Right atrium auricular region (tissue), 2 donors: ENCODE data around the gene TXNRD2. TPM values are rescaled to one million over a fixed set of nuclear protein-coding genes. Genes with fewer than 3 reads are reported as not detected.

Experiments used
- DNase-seq: peaks from one replicate; pipeline ENCODE4 v3.0.0-alpha.2; 2019; ENCODE audit warnings: low spot score
- H3K27ac ChIP-seq, 2 donors: fragments of 200-600 bp; sonication (generic); 1 replicate in 1 of 2; 2 replicates in 1 of 2; pipeline ENCODE4 v1.5.1; 2016 to 2019
- H3K27me3 ChIP-seq, 2 donors: fragments of 200-600 bp; sonication (generic); one replicate each; pipeline versions ENCODE4 v1.5.1 to v1.6.0; 2017 to 2019
- H3K36me3 ChIP-seq: fragments of 200-600 bp; sonication (generic); one replicate; pipeline ENCODE4 v1.5.1; 2016
- H3K4me1 ChIP-seq, 2 donors: fragments of 200-600 bp; sonication (generic); one replicate each; pipeline versions ENCODE4 v1.5.1 to v1.6.0; 2017 to 2019
- H3K4me3 ChIP-seq, 2 donors: fragments of 200-600 bp; sonication (generic); 1 replicate in 1 of 2; 2 replicates in 1 of 2; pipeline ENCODE4 v1.5.1; 2017 to 2019; ENCODE audit warnings: mild to moderate bottlenecking in 1 of 2, moderate library complexity in 1 of 2
- H3K9me3 ChIP-seq, 2 donors: fragments of 200-600 bp; sonication (generic); one replicate each; pipeline ENCODE4 v1.5.1; 2019
- CTCF ChIP-seq, 2 donors: fragments of 200-600 bp; sonication (generic); IDR thresholded peaks; one replicate each; pipeline ENCODE4 v1.5.1; 2019; ENCODE audit warnings: antibody characterized with exemption in 2 of 2
- total RNA-seq, 2 donors: library from RNA; depleted of rRNA; stranded (reverse); fragments of >200 nt; gene quantifications; one replicate each; pipeline ENCODE4 v1.1.0, GENCODE V29; 2016

TXNRD2 gene
- total RNA-seq, 2 donors from 2014 or later, result 16.2 to 18.4 TPM

GRCh38 chr22:19880786-19881569 is 60.6 kb downstream of the TXNRD2 start:
- Histone ChIP-seq H3K36me3 (peaks cover 10% of the 10 kb centered on the region), H3K27ac (no peak overlapping the region), H3K4me3 (peak overlapping the region in 1 of 2 donors; percentile 13), H3K9me3 (no peaks in the 10 kb centered on the region), H3K27me3 (no peaks in the 10 kb centered on the region), H3K4me1 (peaks cover 0 to 25% of the 10 kb centered on the region in 2 donors)
- TF ChIP-seq CTCF (IDR thresholded peaks at IDR 0.05), result no peak
- peak; percentile 72 for DNase-seq

- Histone ChIP-seq H3K36me3 (peaks cover 10% of the 10 kb centered on the region), H3K4me1 (peaks cover 0 to 33% of the 10 kb centered on the region in 2 donors), H3K9me3 (no peaks in the 10 kb centered on the region), H3K27ac (no peak overlapping the region), H3K27me3 (no peaks in the 10 kb centered on the region), H3K4me3 (no peak overlapping the region)
- no peak for TF ChIP-seq CTCF (IDR thresholded peaks at IDR 0.05)
- DNase-seq, result no peak
Observed at GRCh38 chr22:19879992-19880785, 61.4 kb downstream of the TXNRD2 start.

- Histone ChIP-seq H3K36me3 (peaks cover 10% of the 10 kb centered on the region), H3K27me3 (no peaks in the 10 kb centered on the region), H3K4me1 (peaks cover 0 to 39% of the 10 kb centered on the region in 2 donors), H3K27ac (no peak overlapping the region), H3K9me3 (no peaks in the 10 kb centered on the region), H3K4me3 (no peak overlapping the region)
- no peak for DNase-seq
- no peak for TF ChIP-seq CTCF (IDR thresholded peaks at IDR 0.05)
Observed at GRCh38 chr22:19879643-19879991, 62.0 kb downstream of the TXNRD2 start.

- no peak for DNase-seq
- Histone ChIP-seq H3K27ac (no peak overlapping the region), H3K27me3 (no peaks in the 10 kb centered on the region), H3K4me3 (no peak overlapping the region), H3K4me1 (peaks cover 0 to 43% of the 10 kb centered on the region in 2 donors), H3K9me3 (no peaks in the 10 kb centered on the region), H3K36me3 (peaks cover 10% of the 10 kb centered on the region)
- no peak for TF ChIP-seq CTCF (IDR thresholded peaks at IDR 0.05)
Observed at GRCh38 chr22:19879246-19879570, 62.4 kb downstream of the TXNRD2 start.

- H3K4me3 ChIP-seq, result no peak overlapping the region
- peaks cover 0 to 49% of the 10 kb centered on the region in 2 donors for H3K4me1 ChIP-seq
- H3K27ac ChIP-seq, result no peak overlapping the region
- no peak for DNase-seq
- peaks cover 10% of the 10 kb centered on the region for H3K36me3 ChIP-seq
- TF ChIP-seq CTCF (IDR thresholded peaks at IDR 0.05), result no peak
- H3K9me3 ChIP-seq, result no peaks in the 10 kb centered on the region
- no peaks in the 10 kb centered on the region for H3K27me3 ChIP-seq
Observed at GRCh38 chr22:19878461-19879245, 63.0 kb downstream of the TXNRD2 start.
